ENCODE results near the gene SAMD5. TPM values are rescaled to one million over a fixed set of nuclear protein-coding genes. Genes with fewer than 3 reads are reported as not detected.
"Not testable (repeated sequence)": the region's sequence is repeated elsewhere in the genome, so short reads cannot be mapped to it uniquely, and the experiment has no call there.

SAMD5 gene
- total RNA-seq, 3 donors from 2014 or later, result 0.80 to 13.5 (median 8.8) TPM

- H3K4me1 ChIP-seq, result no peaks in the 10 kb centered on the region
- DNase-seq (ENCODE audit: low spot score in 2 of 2), result no peak
- no peak overlapping the region for H3K27ac ChIP-seq
- no peaks in the 10 kb centered on the region for H3K9me3 ChIP-seq
- TF ChIP-seq CTCF (IDR thresholded peaks at IDR 0.05), result no peak
- TF ChIP-seq POLR2A (IDR thresholded peaks at IDR 0.05), result no peak
- TF ChIP-seq POLR2AphosphoS5 (IDR thresholded peaks at IDR 0.05), result no peak
- no peaks in the 10 kb centered on the region for H3K36me3 ChIP-seq
- intact Hi-C loops (cut with DNase I; ENCODE audit: low total_unique reads), result loop anchor here (5.0 kb wide), 1 partner anchor 472 kb away; no protein-coding TSS in a partner anchor
- H3K27me3 ChIP-seq, result no peaks in the 10 kb centered on the region
- no peak overlapping the region for H3K4me3 ChIP-seq
Measured at GRCh38 chr6:147534116-147534860, 25.8 kb downstream of the SAMD5 start.

DNA sequence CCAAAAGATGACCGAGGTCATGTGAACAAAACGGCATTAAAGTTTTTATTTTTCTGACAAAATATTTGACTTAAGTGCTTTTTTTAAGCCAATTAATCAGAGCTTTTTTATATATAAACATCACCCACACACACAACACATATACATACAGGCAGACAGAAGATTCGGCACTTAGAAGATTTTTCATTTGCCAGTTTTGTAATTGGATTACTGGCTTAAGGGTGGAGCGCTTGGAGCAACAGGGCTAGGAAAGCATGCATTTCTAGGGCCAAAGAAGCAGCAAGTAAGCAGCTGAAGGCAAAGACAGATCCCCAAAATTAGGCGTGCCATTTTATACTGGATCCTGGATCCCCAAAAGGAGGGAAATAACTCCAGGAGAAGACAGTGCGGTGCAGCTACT is 30.3 kb downstream of the SAMD5 start:
- no peak for DNase-seq (ENCODE audit: low spot score in 2 of 2)
- Histone ChIP-seq H3K36me3 (no peaks in the 10 kb centered on the region), H3K27me3 (no peaks in the 10 kb centered on the region), H3K9me3 (peaks cover 12 to 13% of the 10 kb centered on the region in 2 donors), H3K27ac (no peak overlapping the region), H3K4me1 (no peaks in the 10 kb centered on the region), H3K4me3 (no peak overlapping the region)
- intact Hi-C loops (cut with DNase I; ENCODE audit: low total_unique reads), result loop anchor here (2.0 kb wide), 1 partner anchor 60 kb away; no protein-coding TSS in a partner anchor
- no peak for TF ChIP-seq POLR2AphosphoS5 (IDR thresholded peaks at IDR 0.05)
- TF ChIP-seq CTCF (IDR thresholded peaks at IDR 0.05), result no peak
- TF ChIP-seq POLR2A (IDR thresholded peaks at IDR 0.05), result no peak

- Histone ChIP-seq H3K4me1 (no peaks in the 10 kb centered on the region), H3K36me3 (no peaks in the 10 kb centered on the region), H3K27me3 (no peaks in the 10 kb centered on the region), H3K9me3 (peaks cover 12 to 13% of the 10 kb centered on the region in 2 donors), H3K4me3 (no peak overlapping the region), H3K27ac (no peak overlapping the region)
- intact Hi-C loops (cut with DNase I; ENCODE audit: low total_unique reads), result no loop called here
- TF ChIP-seq CTCF (IDR thresholded peaks at IDR 0.05) (no peak), POLR2AphosphoS5 (IDR thresholded peaks at IDR 0.05) (no peak), POLR2A (IDR thresholded peaks at IDR 0.05) (no peak)
- DNase-seq (ENCODE audit: low spot score in 2 of 2), result no peak
Measured at GRCh38 chr6:147540075-147540474, 31.6 kb downstream of the SAMD5 start.

- intact Hi-C loops (cut with DNase I; ENCODE audit: low total_unique reads); H3K4me1 ChIP-seq; H3K27me3 ChIP-seq; H3K36me3 ChIP-seq; H3K4me3 ChIP-seq; DNase-seq (ENCODE audit: low spot score in 2 of 2); H3K27ac ChIP-seq: not testable (repeated sequence)
- H3K9me3 ChIP-seq, result peaks cover 12 to 13% of the 10 kb centered on the region in 2 donors
Measured at GRCh38 chr6:147542436-147542835, 33.9 kb downstream of the SAMD5 start.

- intact Hi-C loops (cut with DNase I; ENCODE audit: low total_unique reads), result no loop called here
- Histone ChIP-seq H3K9me3 (peaks cover 12 to 13% of the 10 kb centered on the region in 2 donors), H3K36me3 (no peaks in the 10 kb centered on the region), H3K4me3 (no peak overlapping the region), H3K4me1 (no peaks in the 10 kb centered on the region), H3K27me3 (no peaks in the 10 kb centered on the region), H3K27ac (no peak overlapping the region)
- TF ChIP-seq POLR2AphosphoS5 (IDR thresholded peaks at IDR 0.05) (no peak), POLR2A (IDR thresholded peaks at IDR 0.05) (no peak), CTCF (IDR thresholded peaks at IDR 0.05) (no peak)
- DNase-seq (ENCODE audit: low spot score in 2 of 2), result no peak
Measured at GRCh38 chr6:147544420-147544819, 35.9 kb downstream of the SAMD5 start.
